Keratinocyte (primary cell): ENCODE measurements around the gene GINS1.

Experiments used
- EZH2 ChIP-seq: IDR thresholded peaks from one replicate; pipeline ENCODE4 v1.6.1; 2012; ENCODE audit warnings: inconsistent platforms, mild to moderate bottlenecking, low read length, moderate library complexity
- TF ChIP-seq, protein P1 (sequence below), 3 experiments: IDR thresholded peaks in 1 of 3; conservative IDR thresholded peaks in 1 of 3; optimal IDR thresholded peaks in 1 of 3; 2 replicates in 2 of 3; 3 replicates in 1 of 3; pipeline versions ENCODE3 to v1.5.1; 2011; ENCODE audit warnings: low read length in 3 of 3, mild to moderate bottlenecking in 3 of 3, moderate library complexity in 2 of 3, control low read depth in 1 of 3, inconsistent platforms in 1 of 3; ENCODE audit not compliant: insufficient read depth in 2 of 3; ENCODE audit errors: extremely low read depth in 1 of 3

DNA sequence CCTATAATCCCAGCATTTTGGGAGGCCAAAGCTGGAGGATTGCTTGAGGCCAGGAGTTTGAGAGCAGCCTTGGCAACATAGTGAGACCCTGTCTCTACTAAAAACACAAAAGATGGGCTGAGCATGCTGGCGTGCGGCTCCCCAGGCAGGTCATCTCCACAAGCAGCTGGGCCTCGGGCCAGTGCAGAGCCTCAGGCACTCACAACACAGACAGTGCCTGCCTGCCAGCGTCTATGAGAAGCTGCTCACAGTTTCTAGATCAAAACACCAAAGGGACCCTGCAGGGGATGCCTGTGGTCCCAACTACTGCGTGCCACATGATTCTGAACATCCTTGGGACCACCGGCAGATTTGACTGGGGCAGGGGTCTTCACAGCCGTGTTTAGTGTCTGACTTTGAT, 59.4 kb downstream of the GINS1 start:
- TF ChIP-seq, protein P1, sequence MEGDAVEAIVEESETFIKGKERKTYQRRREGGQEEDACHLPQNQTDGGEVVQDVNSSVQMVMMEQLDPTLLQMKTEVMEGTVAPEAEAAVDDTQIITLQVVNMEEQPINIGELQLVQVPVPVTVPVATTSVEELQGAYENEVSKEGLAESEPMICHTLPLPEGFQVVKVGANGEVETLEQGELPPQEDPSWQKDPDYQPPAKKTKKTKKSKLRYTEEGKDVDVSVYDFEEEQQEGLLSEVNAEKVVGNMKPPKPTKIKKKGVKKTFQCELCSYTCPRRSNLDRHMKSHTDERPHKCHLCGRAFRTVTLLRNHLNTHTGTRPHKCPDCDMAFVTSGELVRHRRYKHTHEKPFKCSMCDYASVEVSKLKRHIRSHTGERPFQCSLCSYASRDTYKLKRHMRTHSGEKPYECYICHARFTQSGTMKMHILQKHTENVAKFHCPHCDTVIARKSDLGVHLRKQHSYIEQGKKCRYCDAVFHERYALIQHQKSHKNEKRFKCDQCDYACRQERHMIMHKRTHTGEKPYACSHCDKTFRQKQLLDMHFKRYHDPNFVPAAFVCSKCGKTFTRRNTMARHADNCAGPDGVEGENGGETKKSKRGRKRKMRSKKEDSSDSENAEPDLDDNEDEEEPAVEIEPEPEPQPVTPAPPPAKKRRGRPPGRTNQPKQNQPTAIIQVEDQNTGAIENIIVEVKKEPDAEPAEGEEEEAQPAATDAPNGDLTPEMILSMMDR (optimal IDR thresholded peaks at IDR 0.05 in 1 of 3, IDR thresholded peaks at IDR 0.05 in 1 of 3, conservative IDR thresholded peaks at IDR 0.05 in 1 of 3; ENCODE audit: extremely low read depth in 1 of 3, insufficient read depth in 2 of 3, low read length in 3 of 3), result no peak
- TF ChIP-seq EZH2, result no peak
